Suprapubic skin (tissue), 4 donors: ENCODE data around the gene EVL. TPM values are rescaled to one million over a fixed set of nuclear protein-coding genes. Genes with fewer than 3 reads are reported as not detected.
A peak's percentile ranks its signal among the peaks of the same experiment; 100 is the strongest.

Source experiments
- DNase-seq, 2 donors: peaks; one replicate each; pipeline ENCODE4 v3.0.0-alpha.2; 2019; ENCODE audit warnings: low spot score in 2 of 2
- H3K27ac ChIP-seq: fragments of 200-600 bp; sonication (generic); one replicate; pipeline ENCODE4 v1.5.1; 2019
- H3K27me3 ChIP-seq: fragments of 200-600 bp; sonication (generic); one replicate; pipeline ENCODE4 v1.5.1; 2019
- H3K36me3 ChIP-seq: fragments of 200-600 bp; sonication (generic); one replicate; pipeline ENCODE4 v1.5.1; 2019
- H3K4me1 ChIP-seq: fragments of 200-600 bp; sonication (generic); one replicate; pipeline ENCODE4 v1.5.1; 2019
- H3K4me3 ChIP-seq: fragments of 200-600 bp; sonication (generic); one replicate; pipeline ENCODE4 v1.5.1; 2019; ENCODE audit warnings: mild to moderate bottlenecking
- H3K9me3 ChIP-seq: fragments of 200-600 bp; sonication (generic); one replicate; pipeline ENCODE4 v1.5.1; 2019
- CTCF ChIP-seq, 2 donors: fragments of 200-600 bp in 1 of 2; fragments of 450-650 bp in 1 of 2; sonication (generic) in 1 of 2; IDR thresholded peaks; one replicate each; pipeline ENCODE4 v1.5.1; 2016 to 2019; ENCODE audit warnings: antibody characterized with exemption in 2 of 2, mild to moderate bottlenecking in 1 of 2, moderate library complexity in 1 of 2
- EP300 ChIP-seq: sonication (generic); formaldehyde crosslinking; IDR thresholded peaks from one replicate; pipeline ENCODE4 v1.6.1; 2017; ENCODE audit warnings: antibody characterized with exemption
- POLR2A ChIP-seq, 2 donors: fragments of 450-650 bp; IDR thresholded peaks; one replicate each; pipeline ENCODE4 v1.6.1; 2017; ENCODE audit warnings: antibody characterized with exemption in 2 of 2, mild to moderate bottlenecking in 2 of 2, moderate library complexity in 2 of 2
- POLR2AphosphoS5 ChIP-seq, 3 donors: sonication (generic); formaldehyde crosslinking; IDR thresholded peaks; one replicate each; pipeline ENCODE4 v1.6.1; 2017; ENCODE audit warnings: antibody characterized with exemption in 3 of 3
- WGBS: methylation state at CpG from one replicate; pipeline ENCODE4 v1.1.5; 2018; 5-methylcytosine and 5-hydroxymethylcytosine counted together
- total RNA-seq, 4 donors: library from RNA; depleted of rRNA; stranded (reverse); fragments of >200 nt; gene quantifications; one replicate each; pipeline ENCODE4 v1.1.0, GENCODE V29; 2016

Gene EVL
- total RNA-seq, 4 donors from 2014 or later, result 48.8 to 80.0 (median 61.4) TPM

- Histone ChIP-seq H3K4me3 (no peak overlapping the region), H3K4me1 (peaks cover 40% of the 10 kb centered on the region), H3K27me3 (no peaks in the 10 kb centered on the region), H3K9me3 (no peaks in the 10 kb centered on the region), H3K36me3 (no peaks in the 10 kb centered on the region), H3K27ac (peak overlapping the region; percentile 41)
- no peak for TF ChIP-seq POLR2AphosphoS5 (IDR thresholded peaks at IDR 0.05)
- TF ChIP-seq EP300, result no peak
- TF ChIP-seq CTCF (IDR thresholded peaks at IDR 0.05), result peak; percentile 14 to 17
- TF ChIP-seq POLR2A (IDR thresholded peaks at IDR 0.05), result no peak
- WGBS, result 59% methylated on average over 4 of the region's 4 CpGs
- DNase-seq, result no peak
These were observed 8.0 kb upstream of the EVL start for GRCh38 chr14:100056964-100057795.

- H3K27ac ChIP-seq, result peak overlapping the region; percentile 74
- H3K9me3 ChIP-seq, result no peaks in the 10 kb centered on the region
- H3K4me3 ChIP-seq, result no peak overlapping the region
- H3K4me1 ChIP-seq, result peaks cover 40% of the 10 kb centered on the region
- H3K36me3 ChIP-seq, result no peaks in the 10 kb centered on the region
- DNase-seq, result no peak
- 64% methylated on average over 4 of the region's 4 CpGs for WGBS
- no peaks in the 10 kb centered on the region for H3K27me3 ChIP-seq
- TF ChIP-seq CTCF (IDR thresholded peaks at IDR 0.05) (no peak), EP300 (no peak), POLR2A (IDR thresholded peaks at IDR 0.05) (no peak), POLR2AphosphoS5 (IDR thresholded peaks at IDR 0.05) (no peak)
These were observed 6.3 kb upstream of the EVL start for GRCh38 chr14:100058777-100059437.

DNA sequence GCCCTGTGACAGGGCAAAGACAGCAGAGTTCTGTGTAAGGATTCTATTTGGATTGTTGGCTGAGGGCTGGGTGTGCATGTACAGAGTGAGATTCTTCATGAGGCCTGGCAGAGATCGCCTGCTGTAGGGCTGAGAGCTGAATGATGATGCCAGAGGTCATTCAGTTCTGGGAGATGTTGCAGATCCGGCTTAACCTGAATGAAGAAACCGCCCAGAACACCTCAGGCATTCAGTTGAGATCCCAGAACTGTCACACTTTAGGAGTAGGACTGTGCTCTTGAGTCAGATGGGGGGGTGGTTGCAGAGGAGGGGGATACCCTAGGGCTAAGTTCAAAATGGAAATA lies 5.8 kb upstream of the EVL start:
- Histone ChIP-seq H3K4me1 (peaks cover 40% of the 10 kb centered on the region), H3K36me3 (no peaks in the 10 kb centered on the region), H3K4me3 (no peak overlapping the region), H3K27me3 (no peaks in the 10 kb centered on the region), H3K27ac (peak overlapping the region; percentile 74), H3K9me3 (no peaks in the 10 kb centered on the region)
- TF ChIP-seq EP300, result no peak
- TF ChIP-seq CTCF (IDR thresholded peaks at IDR 0.05), result no peak
- no peak for TF ChIP-seq POLR2A (IDR thresholded peaks at IDR 0.05)
- peak in 1 of 3 donors; percentile 29 for TF ChIP-seq POLR2AphosphoS5 (IDR thresholded peaks at IDR 0.05)
- no peak for DNase-seq
- 81% methylated on average over 3 of the region's 3 CpGs for WGBS

- WGBS, result 88% methylated on average over 3 of the region's 3 CpGs
These were observed 4.5 kb upstream of the EVL start for GRCh38 chr14:100060760-100061159.

More at GRCh38 chr14:100060760-100061159, 4.5 kb upstream of the EVL start:
- Histone ChIP-seq H3K36me3 (no peaks in the 10 kb centered on the region), H3K4me1 (peaks cover 44% of the 10 kb centered on the region), H3K27me3 (no peaks in the 10 kb centered on the region), H3K4me3 (no peak overlapping the region), H3K9me3 (no peaks in the 10 kb centered on the region), H3K27ac (no peak overlapping the region)
- TF ChIP-seq POLR2A (IDR thresholded peaks at IDR 0.05), result no peak
- TF ChIP-seq POLR2AphosphoS5 (IDR thresholded peaks at IDR 0.05), result no peak
- TF ChIP-seq EP300, result no peak
- TF ChIP-seq CTCF (IDR thresholded peaks at IDR 0.05), result no peak
- no peak for DNase-seq
